Nephron (organoid): Measurements from ENCODE around the gene TPBGL.

ENCODE experiments used
- H3K27ac Mint-ChIP-seq, 3 experiments: 2 replicates each; pipeline ENCODE4 v1.8.0; 2020; ENCODE audit warnings: mixed read lengths in 3 of 3, mild to moderate bottlenecking in 2 of 3, moderate library complexity in 1 of 3
- H3K27me3 Mint-ChIP-seq: 2 replicates; pipeline ENCODE4 v1.8.0; 2021; ENCODE audit warnings: low read depth, mild to moderate bottlenecking, moderate library complexity, mixed read lengths
- H3K36me3 Mint-ChIP-seq: 2 replicates; pipeline ENCODE4 v1.8.0; 2020; ENCODE audit warnings: low read depth, mixed read lengths
- H3K4me1 Mint-ChIP-seq: 2 replicates; pipeline ENCODE4 v1.8.0; 2020; ENCODE audit warnings: mixed read lengths
- H3K4me3 Mint-ChIP-seq, 3 experiments: 2 replicates each; pipeline ENCODE4 v1.8.0; 2020; ENCODE audit warnings: mild to moderate bottlenecking in 3 of 3, mixed read lengths in 3 of 3, moderate library complexity in 2 of 3
- H3K9me3 Mint-ChIP-seq: 2 replicates; pipeline ENCODE4 v1.8.0; 2020; ENCODE audit warnings: mixed read lengths
- CTCF ChIP-seq, 3 experiments: fragments of 200-600 bp; sonication (generic); IDR thresholded peaks; one replicate each; pipeline ENCODE4 v1.5.0; 2021; ENCODE audit warnings: antibody characterized with exemption in 3 of 3; ENCODE audit not compliant: unreplicated experiment in 3 of 3

Gene TPBGL

GRCh38 chr11:75240311-75241035, at the start of gene TPBGL:
Gene TPBGL (plus strand): TSS chr11:75240774. CDS start chr11:75241050, 276 bp downstream.
- Mint-ChIP-seq H3K27ac (no peak within 1 kb of the TSS), H3K4me3 (peak within 1 kb of the TSS; percentile 72 to 80 (median 79)), H3K9me3 (no peaks in the 10 kb centered on the region), H3K36me3 (no peaks in the 10 kb centered on the region), H3K27me3 (peaks cover 89% of the 10 kb centered on the region), H3K4me1 (peaks cover 6% of the 10 kb centered on the region)
- TF ChIP-seq CTCF (IDR thresholded peaks at IDR 0.05; ENCODE audit: unreplicated experiment in 3 of 3) = no peak

DNA sequence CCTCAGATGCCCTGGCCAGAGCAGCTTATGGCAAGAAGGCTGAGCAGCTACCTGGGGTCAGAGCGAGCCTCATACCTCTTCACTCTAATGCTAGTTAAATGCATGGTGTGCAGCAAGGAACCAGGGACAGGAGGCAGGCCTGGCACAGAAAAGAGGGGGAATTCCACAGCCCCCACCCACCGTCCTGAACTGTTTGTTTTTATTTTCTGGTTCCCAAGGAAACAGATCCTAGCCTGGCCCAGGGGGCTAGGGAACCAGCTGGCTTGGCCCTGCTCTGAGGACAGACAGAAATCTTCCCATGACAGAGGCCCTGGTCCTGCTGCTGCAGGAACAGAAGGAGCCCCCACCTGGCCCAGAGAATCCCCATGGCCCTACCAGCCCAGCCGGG, 49.2 kb upstream of the TPBGL start:
- Mint-ChIP-seq H3K36me3 (no peaks in the 10 kb centered on the region), H3K4me1 (peaks cover 17% of the 10 kb centered on the region), H3K4me3 (no peak overlapping the region), H3K27ac (no peak overlapping the region), H3K27me3 (peaks cover 18% of the 10 kb centered on the region), H3K9me3 (no peaks in the 10 kb centered on the region)
- no peak for TF ChIP-seq CTCF (IDR thresholded peaks at IDR 0.05; ENCODE audit: unreplicated experiment in 3 of 3)

DNA sequence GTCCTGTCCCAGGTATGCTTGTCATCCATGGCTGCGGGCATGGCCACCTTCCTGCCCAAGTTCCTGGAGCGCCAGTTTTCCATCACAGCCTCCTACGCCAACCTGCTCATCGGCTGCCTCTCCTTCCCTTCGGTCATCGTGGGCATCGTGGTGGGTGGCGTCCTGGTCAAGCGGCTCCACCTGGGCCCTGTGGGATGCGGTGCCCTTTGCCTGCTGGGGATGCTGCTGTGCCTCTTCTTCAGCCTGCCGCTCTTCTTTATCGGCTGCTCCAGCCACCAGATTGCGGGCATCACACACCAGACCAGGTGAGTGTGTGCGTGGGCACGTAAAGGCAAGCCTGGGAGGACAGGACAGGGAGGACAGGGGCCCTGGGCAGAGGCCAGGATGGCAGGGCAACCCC, 47.3 kb upstream of the TPBGL start:
- no peak overlapping the region for H3K4me3 Mint-ChIP-seq
- H3K27ac Mint-ChIP-seq = no peak overlapping the region
- H3K9me3 Mint-ChIP-seq = no peaks in the 10 kb centered on the region
- H3K27me3 Mint-ChIP-seq = peaks cover 18% of the 10 kb centered on the region
- no peaks in the 10 kb centered on the region for H3K36me3 Mint-ChIP-seq
- peaks cover 21% of the 10 kb centered on the region for H3K4me1 Mint-ChIP-seq
- no peak for TF ChIP-seq CTCF (IDR thresholded peaks at IDR 0.05; ENCODE audit: unreplicated experiment in 3 of 3)

- Mint-ChIP-seq H3K9me3 (no peaks in the 10 kb centered on the region), H3K4me1 (peaks cover 25% of the 10 kb centered on the region), H3K27ac (peak overlapping the region in 1 of 3 experiments; percentile 11), H3K27me3 (peaks cover 16% of the 10 kb centered on the region), H3K36me3 (no peaks in the 10 kb centered on the region), H3K4me3 (no peak overlapping the region)
- no peak for TF ChIP-seq CTCF (IDR thresholded peaks at IDR 0.05; ENCODE audit: unreplicated experiment in 3 of 3)
Measured at GRCh38 chr11:75193711-75194110, 46.9 kb upstream of the TPBGL start.

DNA sequence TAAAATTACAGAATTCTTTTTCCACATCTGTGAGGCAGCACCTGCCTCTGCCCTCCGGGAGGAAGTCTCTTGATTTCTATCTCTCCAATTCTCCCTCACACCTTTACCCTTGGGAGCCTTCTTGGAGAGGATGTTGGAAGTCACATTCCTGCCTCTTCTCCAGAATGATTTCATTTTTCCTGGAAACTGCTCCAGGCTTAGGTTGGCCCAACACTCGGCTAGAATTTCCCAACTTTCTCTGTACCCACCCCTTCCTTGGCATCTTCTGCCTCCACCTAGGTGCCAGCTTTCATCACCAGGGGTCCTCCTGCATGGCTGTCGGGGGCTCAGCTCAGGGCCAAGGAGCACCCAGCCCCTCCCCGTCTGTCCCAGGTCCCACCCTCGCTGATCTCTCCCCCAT, 46.4 kb upstream of the TPBGL start:
- TF ChIP-seq CTCF (IDR thresholded peaks at IDR 0.05; ENCODE audit: unreplicated experiment in 3 of 3) = no peak
- Mint-ChIP-seq H3K36me3 (no peaks in the 10 kb centered on the region), H3K9me3 (no peaks in the 10 kb centered on the region), H3K27ac (no peak overlapping the region), H3K4me3 (no peak overlapping the region), H3K27me3 (peaks cover 12% of the 10 kb centered on the region), H3K4me1 (peaks cover 29% of the 10 kb centered on the region)
